ENCODE measurements around the gene ZNHIT2. TPM values are rescaled to one million over a fixed set of nuclear protein-coding genes. Genes with fewer than 3 reads are reported as not detected.

Gene ZNHIT2
- total RNA-seq, 1 donor from 2014 or later, result 5.8 TPM

GRCh38 chr11:65135633-65136145 is 18.2 kb upstream of the ZNHIT2 start:
- ATAC-seq (no peak), DNase-seq (ENCODE audit: missing footprints) (no peak)
- intact Hi-C loops (cut with DNase I), result no loop called here

GRCh38 chr11:65134952-65135632 is 17.6 kb upstream of the ZNHIT2 start:
- intact Hi-C loops (cut with DNase I), result loop anchor here (1.0 kb wide), 1 partner anchor 46 kb away; the partner anchor contains the start of gene CAPN1
- ATAC-seq, result peak; percentile 89
- DNase-seq (ENCODE audit: missing footprints), result peak; percentile 90

- DNase-seq (ENCODE audit: missing footprints), result peak; percentile 95
- intact Hi-C loops (cut with DNase I), result loop anchor here (1.0 kb wide), 1 partner anchor 47 kb away; the partner anchor contains the start of gene CAPN1
- ATAC-seq, result peak; percentile 93
Measured at GRCh38 chr11:65134240-65134951, 16.9 kb upstream of the ZNHIT2 start, which contains the start of gene SYVN1. Gene SYVN1, minus strand, starts transcription at chr11:65134519. Its CDS starts 918 bp downstream, at chr11:65133601.

GRCh38 chr11:65133724-65134123 is 16.2 kb upstream of the ZNHIT2 start:
- intact Hi-C loops (cut with DNase I), result loop anchor here (1.0 kb wide), 1 partner anchor 48 kb away; the partner anchor contains the start of gene CAPN1
- ATAC-seq (no peak), DNase-seq (ENCODE audit: missing footprints) (peak; percentile 71)

GRCh38 chr11:65132988-65133700 is 15.6 kb upstream of the ZNHIT2 start:
- peak; percentile 69 for DNase-seq (ENCODE audit: missing footprints)
- no peak for ATAC-seq
- intact Hi-C loops (cut with DNase I), result no loop called here

- intact Hi-C loops (cut with DNase I), result no loop called here
- DNase-seq (ENCODE audit: missing footprints), result no peak
- no peak for ATAC-seq
Measured at GRCh38 chr11:65132238-65132987, 14.9 kb upstream of the ZNHIT2 start.

DNA sequence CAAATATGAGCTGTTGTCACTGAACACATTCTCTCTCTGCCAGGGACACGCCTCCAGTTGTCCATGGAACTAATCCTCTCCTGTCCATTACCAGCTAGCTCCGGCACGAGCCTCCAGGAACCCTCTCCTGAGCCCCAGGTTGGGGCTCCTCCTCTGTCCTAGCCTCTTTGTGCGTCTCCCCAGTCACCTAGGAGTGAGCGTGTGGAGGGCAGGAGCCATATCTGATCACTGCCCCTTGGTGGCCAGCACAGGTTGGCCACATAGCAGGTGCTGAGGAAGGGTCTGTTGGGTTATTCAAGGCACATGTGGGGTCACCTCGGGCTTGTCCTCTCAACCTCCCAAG is 14.4 kb upstream of the ZNHIT2 start:
- intact Hi-C loops (cut with DNase I), result no loop called here
- ATAC-seq (no peak), DNase-seq (ENCODE audit: missing footprints) (no peak)

- ATAC-seq (no peak), DNase-seq (ENCODE audit: missing footprints) (no peak)
- intact Hi-C loops (cut with DNase I), result no loop called here
Measured at GRCh38 chr11:65131417-65131776, 13.9 kb upstream of the ZNHIT2 start.

GRCh38 chr11:65130631-65131416 is 13.3 kb upstream of the ZNHIT2 start:
- intact Hi-C loops (cut with DNase I), result no loop called here
- ATAC-seq (no peak), DNase-seq (ENCODE audit: missing footprints) (no peak)

GRCh38 chr11:65129649-65130441 is 12.3 kb upstream of the ZNHIT2 start:
- DNase-seq (ENCODE audit: missing footprints), result no peak
- no peak for ATAC-seq
- intact Hi-C loops (cut with DNase I), result loop anchor here (5.0 kb wide), 1 partner anchor 208 kb away; the partner anchor contains the start of gene PPP2R5B

DNA sequence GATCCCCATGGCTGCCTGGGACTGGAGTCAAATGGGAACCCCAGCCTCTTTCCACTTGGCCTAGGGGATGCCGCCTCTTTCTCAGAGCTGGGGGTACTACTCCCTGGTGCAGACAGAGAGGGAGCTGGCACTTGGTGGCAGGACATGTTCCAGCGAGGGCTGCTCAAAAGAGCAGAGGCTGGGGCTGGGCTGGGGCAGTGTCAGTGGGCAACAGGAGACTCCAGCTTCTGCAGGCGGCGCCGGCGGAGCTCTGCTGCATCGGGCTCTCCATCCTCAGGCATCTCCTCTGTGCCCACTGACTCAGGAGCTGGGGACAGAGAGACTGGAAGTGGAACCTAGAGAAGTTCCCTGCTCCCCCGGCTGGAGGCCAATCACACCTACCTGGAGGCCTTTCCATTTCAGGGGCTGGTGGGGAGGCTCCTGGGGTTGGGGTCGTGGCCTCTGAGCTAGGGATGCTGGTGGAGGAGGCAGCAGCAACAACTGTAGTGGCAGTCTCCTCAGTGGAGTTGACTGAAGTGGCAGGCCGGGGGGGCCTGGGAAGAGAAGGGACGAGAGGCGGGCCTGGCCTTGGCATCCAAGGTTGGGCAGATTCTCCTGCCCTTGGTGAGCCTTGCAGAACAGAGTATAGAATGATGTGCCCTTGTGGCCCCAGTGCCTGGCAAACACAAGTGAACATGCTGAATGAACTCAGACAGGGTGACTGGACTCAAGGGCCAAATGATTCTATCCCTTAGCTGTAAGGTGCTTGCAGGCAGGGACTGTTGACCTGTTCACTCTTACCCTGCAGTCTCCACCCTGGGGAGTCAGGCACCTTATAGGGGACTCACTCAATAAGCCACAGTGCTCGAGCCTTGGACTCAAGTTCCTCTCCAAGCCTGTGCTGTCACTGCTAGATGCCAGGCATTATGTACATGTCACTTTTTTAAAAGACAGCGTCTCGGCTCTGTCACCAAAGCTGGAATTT is 11.0 kb upstream of the ZNHIT2 start:
- no peak for DNase-seq (ENCODE audit: missing footprints)
- intact Hi-C loops (cut with DNase I), result loop anchor here (5.0 kb wide), 1 partner anchor 206 kb away; the partner anchor contains the start of gene PPP2R5B
- ATAC-seq, result no peak

- intact Hi-C loops (cut with DNase I), result loop anchor here (5.0 kb wide), 1 partner anchor 205 kb away; the partner anchor contains the start of gene PPP2R5B
- DNase-seq (ENCODE audit: missing footprints), result no peak
- ATAC-seq, result no peak
Measured at GRCh38 chr11:65127473-65128181, 10.1 kb upstream of the ZNHIT2 start.

- ATAC-seq (no peak), DNase-seq (ENCODE audit: missing footprints) (no peak)
- intact Hi-C loops (cut with DNase I), result loop anchor here (5.0 kb wide), 1 partner anchor 204 kb away; the partner anchor contains the start of gene PPP2R5B
Measured at GRCh38 chr11:65126624-65127274, 9.2 kb upstream of the ZNHIT2 start.

- intact Hi-C loops (cut with DNase I), result loop anchor here (5.0 kb wide), 1 partner anchor 203 kb away; the partner anchor contains the start of gene PPP2R5B
- no peak for ATAC-seq
- DNase-seq (ENCODE audit: missing footprints), result no peak
Measured at GRCh38 chr11:65125197-65126056, 7.9 kb upstream of the ZNHIT2 start.

All from Right ventricle myocardium inferior (tissue), 1 donor.